Measurements from ENCODE around the gene PTX3.

The PTX3 gene

GRCh38 chr3:157436583-157437291 is at the start of gene PTX3:
Gene PTX3 (plus strand): TSS chr3:157436850. CDS start chr3:157436934, 84 bp downstream.
- DNase-seq: no peak

GRCh38 chr3:157387708-157388435 is 48.8 kb upstream of the PTX3 start:
- DNase-seq: no peak

- no peak for DNase-seq
These were observed 47.7 kb upstream of the PTX3 start for GRCh38 chr3:157388976-157389375.

- DNase-seq: no peak
These were observed 45.7 kb upstream of the PTX3 start for GRCh38 chr3:157390713-157391515.

GRCh38 chr3:157392104-157392503 is 44.5 kb upstream of the PTX3 start:
- DNase-seq: no peak

GRCh38 chr3:157393113-157393512 is 43.5 kb upstream of the PTX3 start:
- DNase-seq: no peak

GRCh38 chr3:157394411-157394810 is 42.2 kb upstream of the PTX3 start:
- no peak for DNase-seq

- no peak for DNase-seq
These were observed 38.1 kb upstream of the PTX3 start for GRCh38 chr3:157398598-157398997.

- DNase-seq: no peak
These were observed 32.3 kb upstream of the PTX3 start for GRCh38 chr3:157404381-157404780.

- DNase-seq: no peak
These were observed 31.2 kb upstream of the PTX3 start for GRCh38 chr3:157405457-157405856.

- DNase-seq: no peak
These were observed 30.3 kb upstream of the PTX3 start for GRCh38 chr3:157406394-157406793.

GRCh38 chr3:157407769-157408168 is 28.9 kb upstream of the PTX3 start:
- no peak for DNase-seq

GRCh38 chr3:157408499-157409149 is 28.0 kb upstream of the PTX3 start:
- no peak for DNase-seq

- DNase-seq: no peak
These were observed 27.1 kb upstream of the PTX3 start for GRCh38 chr3:157409516-157409915.

- no peak for DNase-seq
These were observed 25.7 kb upstream of the PTX3 start for GRCh38 chr3:157410945-157411344.

GRCh38 chr3:157412323-157412855 is 24.3 kb upstream of the PTX3 start:
- DNase-seq: no peak

GRCh38 chr3:157414861-157415260 is 21.8 kb upstream of the PTX3 start:
- no peak for DNase-seq

GRCh38 chr3:157416347-157417087 is 20.1 kb upstream of the PTX3 start:
- no peak for DNase-seq

GRCh38 chr3:157417247-157417646 is 19.4 kb upstream of the PTX3 start:
- DNase-seq: no peak

- no peak for DNase-seq
These were observed 18.5 kb upstream of the PTX3 start for GRCh38 chr3:157418104-157418503.

- no peak for DNase-seq
These were observed 16.0 kb upstream of the PTX3 start for GRCh38 chr3:157420606-157421130.

- DNase-seq: no peak
These were observed 13.3 kb upstream of the PTX3 start for GRCh38 chr3:157423337-157423736.

All from NCI-H187 treated with DMSO at 0.1 percent for 48 hours (cell line).